Endothelial cell of umbilical vein (primary cell): ENCODE measurements around the gene GFOD1.

Experiments
- CTCF ChIP-seq, 2 donors: IDR thresholded peaks; 1 replicate in 1 of 2; 2 replicates in 1 of 2; pipeline ENCODE4 v1.5.1; 2011; ENCODE audit warnings: low read length in 2 of 2, mild to moderate bottlenecking in 2 of 2, moderate library complexity in 2 of 2, control low read depth in 1 of 2, inconsistent platforms in 1 of 2, low read depth in 1 of 2; ENCODE audit not compliant: insufficient read depth in 1 of 2; ENCODE audit errors: extremely low read depth in 1 of 2
- EZH2 ChIP-seq: IDR thresholded peaks from 2 replicates; pipeline ENCODE4 v1.6.1; 2012; ENCODE audit warnings: borderline replicate concordance, low read depth, mild to moderate bottlenecking, moderate library complexity, low read length, inconsistent platforms; ENCODE audit not compliant: severe bottlenecking
- FOS ChIP-seq: IDR thresholded peaks from 2 replicates; pipeline ENCODE4 v1.6.1; 2011; ENCODE audit warnings: mild to moderate bottlenecking, low read length, moderate library complexity, borderline replicate concordance; ENCODE audit not compliant: insufficient read depth
- JUN ChIP-seq: IDR thresholded peaks from 2 replicates; pipeline ENCODE4 v1.6.1; 2011; ENCODE audit warnings: borderline replicate concordance, low read depth; ENCODE audit not compliant: insufficient read length, insufficient read depth
- MYC ChIP-seq: IDR thresholded peaks from one replicate; pipeline ENCODE4 v1.6.1; 2011; ENCODE audit warnings: mild to moderate bottlenecking, low read depth, low read length
- POLR2A ChIP-seq: IDR thresholded peaks from 2 replicates; pipeline ENCODE4 v1.6.1; 2012; ENCODE audit warnings: low read depth, mild to moderate bottlenecking, control low read depth, low read length
- POLR2AphosphoS5 ChIP-seq: IDR thresholded peaks from 2 replicates; pipeline ENCODE4 v1.6.1; 2012; ENCODE audit warnings: low read depth, mild to moderate bottlenecking, control low read depth, low read length, moderate library complexity; ENCODE audit not compliant: insufficient read depth
- TF ChIP-seq, protein P1 (sequence below): IDR thresholded peaks from 2 replicates; pipeline ENCODE4 v1.6.1; 2011; ENCODE audit not compliant: insufficient read depth, insufficient read length

GRCh38 chr6:13362412-13362811, 125.0 kb downstream of the GFOD1 start:
- TF ChIP-seq POLR2AphosphoS5 (no peak), EZH2 (no peak), CTCF (IDR thresholded peaks at IDR 0.05; ENCODE audit: extremely low read depth in 1 of 2, insufficient read depth in 1 of 2, low read depth in 1 of 2, low read length in 2 of 2) (no peak), POLR2A (no peak), JUN (no peak), MYC (no peak), FOS (no peak)
- TF ChIP-seq, protein P1, sequence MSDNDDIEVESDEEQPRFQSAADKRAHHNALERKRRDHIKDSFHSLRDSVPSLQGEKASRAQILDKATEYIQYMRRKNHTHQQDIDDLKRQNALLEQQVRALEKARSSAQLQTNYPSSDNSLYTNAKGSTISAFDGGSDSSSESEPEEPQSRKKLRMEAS, result no peak
